Measurements from ENCODE around the gene TMEM89.

DNA sequence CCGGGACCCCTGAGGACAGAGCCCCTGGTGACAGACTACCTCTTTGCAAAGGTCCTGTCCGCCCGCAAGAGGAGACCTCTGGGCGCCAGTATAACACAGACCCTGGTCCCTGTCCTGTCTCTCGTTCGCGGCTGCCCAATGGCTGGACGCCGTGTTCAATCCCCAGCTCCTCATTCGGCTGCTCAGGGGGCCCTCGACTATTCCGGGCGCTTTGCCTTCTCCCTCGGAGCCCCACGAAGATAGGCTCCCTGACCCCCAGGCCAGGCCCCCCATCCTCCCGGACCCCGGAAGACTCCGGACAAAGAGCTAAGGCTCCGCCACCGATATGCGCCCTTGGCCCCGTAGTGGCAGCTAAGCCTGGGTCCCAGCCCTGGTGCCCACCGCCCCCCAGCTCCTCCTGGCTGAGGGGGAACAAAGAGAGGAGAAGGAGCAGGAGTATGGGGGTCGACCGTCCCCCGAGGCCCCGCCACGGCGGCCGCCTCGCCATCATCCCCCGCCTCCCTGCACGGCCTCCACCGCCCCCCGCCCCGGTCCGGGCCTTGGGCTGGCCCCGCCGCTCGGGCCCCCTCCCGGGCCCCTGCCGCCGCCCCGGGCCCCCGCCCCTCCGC, 40.7 kb upstream of the TMEM89 start:
- TF ChIP-seq, protein P1, sequence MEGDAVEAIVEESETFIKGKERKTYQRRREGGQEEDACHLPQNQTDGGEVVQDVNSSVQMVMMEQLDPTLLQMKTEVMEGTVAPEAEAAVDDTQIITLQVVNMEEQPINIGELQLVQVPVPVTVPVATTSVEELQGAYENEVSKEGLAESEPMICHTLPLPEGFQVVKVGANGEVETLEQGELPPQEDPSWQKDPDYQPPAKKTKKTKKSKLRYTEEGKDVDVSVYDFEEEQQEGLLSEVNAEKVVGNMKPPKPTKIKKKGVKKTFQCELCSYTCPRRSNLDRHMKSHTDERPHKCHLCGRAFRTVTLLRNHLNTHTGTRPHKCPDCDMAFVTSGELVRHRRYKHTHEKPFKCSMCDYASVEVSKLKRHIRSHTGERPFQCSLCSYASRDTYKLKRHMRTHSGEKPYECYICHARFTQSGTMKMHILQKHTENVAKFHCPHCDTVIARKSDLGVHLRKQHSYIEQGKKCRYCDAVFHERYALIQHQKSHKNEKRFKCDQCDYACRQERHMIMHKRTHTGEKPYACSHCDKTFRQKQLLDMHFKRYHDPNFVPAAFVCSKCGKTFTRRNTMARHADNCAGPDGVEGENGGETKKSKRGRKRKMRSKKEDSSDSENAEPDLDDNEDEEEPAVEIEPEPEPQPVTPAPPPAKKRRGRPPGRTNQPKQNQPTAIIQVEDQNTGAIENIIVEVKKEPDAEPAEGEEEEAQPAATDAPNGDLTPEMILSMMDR (tag by site-specific recombination; IDR thresholded peaks at IDR 0.05) = no peak
- TF ChIP-seq YY1 (tag by site-specific recombination; IDR thresholded peaks at IDR 0.05) = no peak

Data from HEK293 (cell line).